Stimulated activated effector memory CD8-positive, alpha-beta T cell treated with anti-CD3 and anti-CD28 coated beads, Interleukin-12 subunit alpha, Interleukin-12 subunit beta, amount 100 ng/mL, for 72 hours (primary cell): ENCODE measurements around the gene PLOD3.
"Not testable (repeated sequence)": the region's sequence is repeated elsewhere in the genome, so short reads cannot be mapped to it uniquely, and the experiment has no call there.

Experiments
- ATAC-seq: fragments of 150-1000 bp; cut with Tn5 transposase; 2 replicates; pipeline ENCODE4 v1.10.0; 2021
- DNase-seq, 2 donors: peaks; one replicate each; pipeline ENCODE4 v3.0.0; 2021 to 2022; ENCODE audit warnings: low spot score in 2 of 2
- H3K27ac Mint-ChIP-seq: one replicate; pipeline ENCODE4 v1.8.0; 2022; ENCODE audit warnings: mild to moderate bottlenecking, mixed read lengths
- H3K36me3 Mint-ChIP-seq: one replicate; pipeline ENCODE4 v1.8.0; 2022; ENCODE audit warnings: mild to moderate bottlenecking, mixed read lengths
- H3K4me1 Mint-ChIP-seq: one replicate; pipeline ENCODE4 v1.8.0; 2022; ENCODE audit warnings: mixed read lengths
- H3K4me3 Mint-ChIP-seq: one replicate; pipeline ENCODE4 v1.8.0; 2022; ENCODE audit warnings: mild to moderate bottlenecking, mixed read lengths
- H3K9me3 Mint-ChIP-seq: one replicate; pipeline ENCODE4 v1.8.0; 2022; ENCODE audit warnings: mixed read lengths

The PLOD3 gene, protein sequence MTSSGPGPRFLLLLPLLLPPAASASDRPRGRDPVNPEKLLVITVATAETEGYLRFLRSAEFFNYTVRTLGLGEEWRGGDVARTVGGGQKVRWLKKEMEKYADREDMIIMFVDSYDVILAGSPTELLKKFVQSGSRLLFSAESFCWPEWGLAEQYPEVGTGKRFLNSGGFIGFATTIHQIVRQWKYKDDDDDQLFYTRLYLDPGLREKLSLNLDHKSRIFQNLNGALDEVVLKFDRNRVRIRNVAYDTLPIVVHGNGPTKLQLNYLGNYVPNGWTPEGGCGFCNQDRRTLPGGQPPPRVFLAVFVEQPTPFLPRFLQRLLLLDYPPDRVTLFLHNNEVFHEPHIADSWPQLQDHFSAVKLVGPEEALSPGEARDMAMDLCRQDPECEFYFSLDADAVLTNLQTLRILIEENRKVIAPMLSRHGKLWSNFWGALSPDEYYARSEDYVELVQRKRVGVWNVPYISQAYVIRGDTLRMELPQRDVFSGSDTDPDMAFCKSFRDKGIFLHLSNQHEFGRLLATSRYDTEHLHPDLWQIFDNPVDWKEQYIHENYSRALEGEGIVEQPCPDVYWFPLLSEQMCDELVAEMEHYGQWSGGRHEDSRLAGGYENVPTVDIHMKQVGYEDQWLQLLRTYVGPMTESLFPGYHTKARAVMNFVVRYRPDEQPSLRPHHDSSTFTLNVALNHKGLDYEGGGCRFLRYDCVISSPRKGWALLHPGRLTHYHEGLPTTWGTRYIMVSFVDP

DNA sequence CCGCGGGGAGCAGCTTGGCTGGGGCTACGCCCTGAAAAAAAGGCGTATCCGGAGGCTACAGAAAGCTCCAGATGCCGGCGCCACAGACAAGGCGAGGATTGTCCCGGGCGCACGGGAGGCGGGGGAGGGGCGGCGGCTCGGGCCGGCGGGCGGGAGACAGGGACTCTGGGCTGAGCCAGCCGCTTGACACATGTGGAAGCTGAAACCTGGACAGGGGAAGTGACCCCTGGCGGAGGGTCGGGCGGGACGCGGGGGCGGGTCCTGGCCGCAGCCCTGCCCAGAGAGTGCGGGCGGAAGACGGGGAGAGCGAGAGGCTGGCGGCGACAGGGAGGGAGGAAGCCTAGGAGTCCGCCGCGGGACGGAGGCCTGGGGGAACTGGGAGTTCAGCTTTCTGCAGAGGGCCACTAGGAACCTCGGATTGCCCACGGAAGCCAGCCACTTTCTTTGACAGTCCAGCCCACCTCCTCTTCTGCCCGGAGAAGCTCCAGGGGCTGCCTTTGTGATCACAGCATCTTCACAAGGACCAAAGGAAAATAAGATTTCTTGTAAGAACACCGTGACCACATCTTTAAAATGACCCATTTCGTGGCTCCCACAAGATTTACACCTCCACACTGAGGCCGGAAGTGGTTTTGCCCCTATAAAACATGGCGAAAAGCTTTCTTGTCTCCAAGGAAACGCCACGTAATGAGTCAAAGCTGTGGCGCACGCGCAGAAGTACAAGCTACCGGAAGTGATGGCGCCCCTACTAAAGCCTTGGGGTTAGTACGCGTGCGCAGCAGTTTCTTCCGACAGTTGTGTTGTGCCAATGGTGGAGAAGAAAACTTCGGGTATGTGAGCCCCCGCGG is at the start of gene PLOD3, which contains the start of gene ZNHIT1:
Gene PLOD3, minus strand, starts transcription at position 194 of the 848 bp plus-strand sequence. CDS start 307 bp downstream, outside the sequence.
Gene ZNHIT1, plus strand, starts transcription at position 778 of the 848 bp plus-strand sequence. Its CDS starts 31 bp downstream, at position 809.
- H3K36me3 Mint-ChIP-seq, result peaks cover 75% of the 10 kb centered on the region
- H3K4me1 Mint-ChIP-seq, result peaks cover 60% of the 10 kb centered on the region
- H3K4me3 Mint-ChIP-seq, result peak within 1 kb of the TSS; percentile 98
- peak; percentile 87 to 97 for DNase-seq
- peak within 1 kb of the TSS; percentile 97 for H3K27ac Mint-ChIP-seq
- peak; percentile 82 for ATAC-seq
- H3K9me3 Mint-ChIP-seq, result no peaks in the 10 kb centered on the region

DNA sequence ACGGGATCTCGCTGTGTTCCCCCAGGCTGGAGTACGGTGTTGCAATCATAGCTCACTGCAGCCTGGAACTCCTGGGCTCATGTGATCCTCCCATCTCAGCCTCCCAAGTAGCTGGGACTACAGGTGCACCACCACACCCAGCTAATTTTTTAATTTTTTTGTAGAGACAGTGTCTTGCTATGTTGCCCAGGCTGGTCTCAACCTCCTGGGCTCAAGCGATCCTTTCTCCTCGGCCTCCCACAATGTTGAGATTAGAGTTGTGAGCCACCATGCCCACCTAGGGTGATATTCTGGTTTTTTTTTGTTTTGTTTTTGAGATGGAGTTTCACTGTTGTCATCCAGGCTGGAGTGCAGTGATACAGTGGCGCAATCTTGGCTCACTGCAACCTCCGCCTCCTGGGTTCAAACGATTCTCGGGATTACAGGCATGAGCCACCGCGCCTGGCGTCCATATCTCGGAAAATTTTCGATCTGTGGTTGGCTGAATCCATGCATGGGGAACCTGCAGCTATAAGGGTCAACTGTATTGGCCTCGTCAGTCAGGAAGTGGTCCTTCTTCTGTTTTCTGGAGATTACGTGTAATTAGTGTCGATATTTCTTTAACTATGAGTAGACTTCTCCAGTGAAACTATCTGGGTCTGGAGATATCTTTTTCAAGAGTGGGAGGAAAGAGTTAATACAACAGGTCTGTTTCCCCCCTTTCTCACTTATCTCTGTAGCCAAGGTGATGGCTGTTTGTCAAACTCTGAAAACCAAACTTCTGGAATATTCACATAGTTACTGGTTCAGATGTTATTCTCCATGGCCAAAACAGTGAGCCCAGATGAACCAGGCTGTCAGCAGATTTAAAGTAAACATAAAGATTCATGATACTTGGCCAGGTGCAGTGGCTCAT is 48.5 kb upstream of the PLOD3 start:
- no peaks in the 10 kb centered on the region for H3K9me3 Mint-ChIP-seq
- H3K4me3 Mint-ChIP-seq, result no peak overlapping the region
- H3K27ac Mint-ChIP-seq, result no peak overlapping the region
- no peak for ATAC-seq
- no peak for DNase-seq
- H3K4me1 Mint-ChIP-seq, result no peaks in the 10 kb centered on the region
- H3K36me3 Mint-ChIP-seq, result no peaks in the 10 kb centered on the region

DNA sequence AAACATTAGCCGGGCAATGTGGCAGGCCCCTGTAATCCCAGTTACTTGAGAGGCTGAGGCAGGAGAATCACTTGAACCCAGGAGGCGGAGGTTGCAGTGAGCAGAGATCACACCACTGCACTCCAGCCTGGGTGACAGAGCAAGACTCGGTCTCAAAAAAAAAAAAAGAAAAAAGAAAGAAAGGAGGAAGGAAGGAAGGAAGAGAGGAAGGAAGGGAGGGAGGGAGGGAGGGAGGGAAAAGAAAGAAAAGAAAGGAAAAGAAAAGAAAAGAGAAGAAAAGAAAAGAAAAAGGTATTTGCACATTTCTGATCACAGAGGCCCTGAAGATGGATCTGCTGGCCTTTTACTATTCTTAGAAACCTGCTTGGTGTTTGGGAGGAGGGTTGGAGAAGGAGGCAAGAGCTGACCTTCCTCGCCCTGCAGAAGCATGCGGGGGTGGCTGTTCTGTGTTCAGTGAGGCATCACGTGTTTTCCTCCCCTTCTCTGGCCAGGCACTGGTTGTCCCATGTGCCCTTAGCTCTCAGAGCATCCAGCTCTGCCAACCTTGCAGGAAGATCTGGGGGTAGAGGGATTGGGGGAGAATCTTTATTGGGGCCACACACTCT is 46.8 kb upstream of the PLOD3 start:
- H3K9me3 Mint-ChIP-seq, DNase-seq, H3K4me1 Mint-ChIP-seq, H3K27ac Mint-ChIP-seq, H3K36me3 Mint-ChIP-seq, H3K4me3 Mint-ChIP-seq, ATAC-seq: not testable (repeated sequence)

DNA sequence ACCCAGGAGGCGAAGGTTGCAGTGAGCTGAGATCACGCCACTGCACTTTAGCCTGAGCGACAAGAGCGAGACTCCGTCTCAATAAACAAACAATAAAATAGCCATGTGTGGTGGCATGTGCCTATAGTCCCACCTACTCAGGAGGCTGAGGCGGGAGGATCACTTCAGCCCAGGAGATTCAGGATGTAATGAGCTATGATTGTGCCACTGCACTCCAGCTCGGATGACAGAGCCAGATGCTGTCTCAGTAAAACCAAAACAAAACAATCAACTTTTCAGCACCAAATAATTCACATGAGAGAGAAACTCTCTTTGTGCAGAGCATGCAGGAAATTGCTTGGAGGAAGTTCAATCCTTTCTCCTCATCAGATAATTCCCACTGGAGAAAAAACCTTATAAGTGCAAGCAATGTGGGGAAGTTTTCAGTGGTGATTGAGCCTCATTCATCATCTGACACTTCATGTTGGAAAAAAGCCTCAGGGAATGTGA is 40.9 kb upstream of the PLOD3 start:
- H3K4me1 Mint-ChIP-seq, result no peaks in the 10 kb centered on the region
- H3K9me3 Mint-ChIP-seq, result no peaks in the 10 kb centered on the region
- no peak overlapping the region for H3K27ac Mint-ChIP-seq
- ATAC-seq, result no peak
- DNase-seq, result no peak
- H3K36me3 Mint-ChIP-seq, result no peaks in the 10 kb centered on the region
- no peak overlapping the region for H3K4me3 Mint-ChIP-seq

DNA sequence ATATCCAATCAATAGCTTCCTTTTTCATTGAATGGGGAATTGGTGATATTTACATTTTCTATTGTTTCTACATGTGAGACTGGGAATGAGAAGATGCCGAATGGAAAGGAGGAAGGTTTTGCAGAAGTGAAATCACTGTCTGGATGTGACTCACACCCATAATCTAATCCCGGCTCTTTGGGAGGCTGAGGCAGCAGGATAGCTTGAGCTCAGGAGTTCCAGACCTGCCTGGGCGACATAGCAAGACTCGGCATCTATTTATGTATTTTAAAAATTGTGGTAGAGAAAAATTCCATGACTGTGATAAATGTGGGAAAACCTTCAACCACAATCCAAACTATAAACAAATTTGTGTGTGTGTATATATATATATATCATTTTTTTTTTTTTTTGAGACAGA is 38.4 kb upstream of the PLOD3 start:
- Mint-ChIP-seq H3K36me3 (peaks cover 15% of the 10 kb centered on the region), H3K4me1 (peaks cover 11% of the 10 kb centered on the region), H3K9me3 (no peaks in the 10 kb centered on the region), H3K4me3 (no peak overlapping the region), H3K27ac (no peak overlapping the region)
- DNase-seq (no peak), ATAC-seq (no peak)

DNA sequence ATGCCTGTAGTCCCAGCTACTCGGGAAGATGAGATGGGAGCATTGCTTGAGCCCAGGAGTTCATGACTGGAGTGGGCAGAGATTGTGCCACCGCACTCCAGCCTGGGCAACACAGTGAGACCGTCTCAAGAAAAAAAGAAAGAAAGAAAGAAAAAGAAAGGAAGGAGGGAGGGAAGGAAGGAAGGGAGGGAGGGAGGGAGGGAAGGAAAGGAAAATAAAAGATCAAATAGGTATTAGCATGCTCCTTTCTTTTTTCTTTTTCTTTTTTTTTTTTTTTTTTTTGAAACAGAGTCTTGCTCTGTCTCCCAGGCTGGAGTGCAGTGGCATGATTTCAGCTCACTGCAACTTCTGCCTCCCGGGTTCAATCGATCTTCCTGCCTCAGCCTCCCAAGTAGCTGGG is 35.8 kb upstream of the PLOD3 start:
- not testable (repeated sequence) for H3K27ac Mint-ChIP-seq, DNase-seq, ATAC-seq, H3K9me3 Mint-ChIP-seq
- Mint-ChIP-seq H3K4me1 (peaks cover 25% of the 10 kb centered on the region), H3K4me3 (peak overlapping the region; percentile 98), H3K36me3 (peaks cover 41% of the 10 kb centered on the region)

DNA sequence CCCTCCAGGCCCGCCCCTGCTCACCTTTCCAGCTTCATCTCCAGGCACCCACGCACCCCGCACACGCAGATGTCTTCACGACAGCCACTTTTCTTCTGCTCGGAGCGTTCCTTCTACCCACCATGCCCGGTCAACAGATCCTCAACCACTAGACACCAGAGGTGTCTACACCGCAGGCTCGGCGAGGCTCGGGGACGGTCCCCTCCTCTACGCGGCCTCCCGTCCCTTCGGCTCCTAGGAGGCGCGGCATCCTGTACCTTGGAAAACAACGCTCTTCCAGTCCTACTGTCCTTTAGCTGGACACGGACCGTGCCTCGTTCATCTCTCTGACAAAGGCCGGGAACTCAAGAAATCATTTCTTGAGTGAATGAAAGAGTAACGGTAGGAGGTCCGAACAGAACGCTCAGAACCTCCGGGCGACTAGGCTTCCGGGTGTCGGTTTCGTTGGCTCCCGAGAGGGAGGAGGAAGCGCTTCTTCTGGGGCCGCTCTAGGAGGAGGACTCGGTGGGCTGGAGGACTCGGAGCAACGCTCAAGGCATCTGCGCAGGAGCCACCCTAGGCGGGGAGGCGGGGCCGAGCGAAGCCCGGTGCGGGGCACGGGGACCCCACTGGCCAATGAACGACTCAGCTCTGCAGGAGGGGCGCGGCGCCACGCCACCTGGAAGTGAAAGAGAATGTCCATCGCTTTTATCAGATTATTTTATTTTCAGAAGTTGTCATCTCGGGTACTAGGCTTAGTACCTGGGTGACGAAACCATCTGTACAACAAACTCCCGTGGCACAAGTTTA is 34.7 kb upstream of the PLOD3 start:
- Mint-ChIP-seq H3K9me3 (no peaks in the 10 kb centered on the region), H3K36me3 (peaks cover 52% of the 10 kb centered on the region), H3K4me3 (peak overlapping the region; percentile 98), H3K27ac (peak overlapping the region; percentile 97), H3K4me1 (peaks cover 35% of the 10 kb centered on the region)
- ATAC-seq (peak; percentile 99), DNase-seq (peak; percentile 97 to 100)

DNA sequence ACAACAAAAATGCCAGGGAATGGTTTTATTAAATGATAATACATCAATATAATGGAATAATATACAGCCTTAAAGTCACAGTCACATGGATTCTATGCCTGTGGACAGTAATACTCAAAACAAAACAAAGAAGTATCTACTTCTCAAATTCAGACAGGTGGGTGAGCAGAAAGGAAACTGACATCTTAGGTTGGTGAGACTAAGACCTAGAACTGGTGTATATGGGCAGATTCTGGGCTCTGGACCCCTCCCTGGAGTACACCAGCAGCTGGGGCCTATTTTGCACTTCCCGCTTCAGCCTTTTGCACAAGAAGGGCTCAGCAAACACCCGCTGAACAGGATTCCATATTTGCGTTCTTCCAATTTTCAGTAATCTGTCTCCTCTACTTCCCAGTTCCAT is 32.9 kb upstream of the PLOD3 start:
- Mint-ChIP-seq H3K4me3 (peak overlapping the region; percentile 98), H3K9me3 (no peaks in the 10 kb centered on the region), H3K4me1 (peaks cover 41% of the 10 kb centered on the region), H3K27ac (peak overlapping the region; percentile 97), H3K36me3 (peaks cover 63% of the 10 kb centered on the region)
- ATAC-seq, result peak; percentile 2
- DNase-seq, result no peak

DNA sequence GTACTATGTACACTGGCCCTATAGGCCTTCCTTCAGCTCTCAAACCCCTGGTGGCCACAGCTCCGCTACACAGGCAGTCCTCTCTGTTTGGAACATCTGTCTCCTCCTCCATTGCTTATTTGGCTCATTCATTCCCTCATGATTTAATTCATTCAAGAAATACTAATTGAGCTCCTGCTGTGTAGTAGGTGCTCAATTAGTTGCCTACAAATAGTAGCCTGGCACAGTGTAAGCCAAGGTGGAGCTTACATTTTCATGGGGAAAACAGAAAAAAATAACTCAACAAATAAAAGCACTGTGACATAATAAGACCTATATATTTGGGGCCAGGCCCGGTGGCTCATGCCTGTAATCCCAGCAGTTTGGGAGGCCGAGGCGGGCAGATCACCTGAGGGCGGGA is 30.9 kb upstream of the PLOD3 start:
- ATAC-seq (no peak), DNase-seq (no peak)
- Mint-ChIP-seq H3K4me1 (peaks cover 54% of the 10 kb centered on the region), H3K36me3 (peaks cover 74% of the 10 kb centered on the region), H3K4me3 (no peak overlapping the region), H3K27ac (no peak overlapping the region), H3K9me3 (no peaks in the 10 kb centered on the region)

DNA sequence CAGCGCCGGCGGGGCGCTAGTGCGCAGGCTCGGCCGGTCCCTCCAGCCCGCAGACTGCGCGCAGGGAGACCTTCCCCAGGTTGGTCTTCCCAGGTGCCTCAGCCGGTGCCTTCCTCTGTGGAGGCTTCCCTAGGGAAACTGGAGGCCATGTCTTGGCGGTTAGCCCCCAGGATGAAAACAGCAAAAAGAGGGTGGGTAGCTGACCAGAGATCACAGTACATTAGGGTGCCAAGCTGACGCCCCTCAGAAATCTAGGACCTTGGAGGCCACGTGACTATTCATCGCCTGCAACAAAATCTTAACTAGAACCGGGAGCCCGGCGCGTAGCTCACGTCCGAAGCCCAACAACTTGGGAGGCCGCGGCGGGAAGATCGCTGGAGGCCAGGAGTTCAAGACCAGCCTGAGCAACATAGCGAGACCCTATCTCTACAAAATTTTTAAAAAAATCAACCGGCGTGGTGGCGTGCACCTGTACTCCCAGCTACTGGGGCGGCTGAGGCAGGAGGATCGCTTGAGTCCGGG is 27.8 kb upstream of the PLOD3 start:
- Mint-ChIP-seq H3K36me3 (peaks cover 75% of the 10 kb centered on the region), H3K4me1 (peaks cover 44% of the 10 kb centered on the region), H3K27ac (peak overlapping the region; percentile 97), H3K9me3 (no peaks in the 10 kb centered on the region), H3K4me3 (peak overlapping the region; percentile 94)
- ATAC-seq, result no peak
- no peak for DNase-seq

DNA sequence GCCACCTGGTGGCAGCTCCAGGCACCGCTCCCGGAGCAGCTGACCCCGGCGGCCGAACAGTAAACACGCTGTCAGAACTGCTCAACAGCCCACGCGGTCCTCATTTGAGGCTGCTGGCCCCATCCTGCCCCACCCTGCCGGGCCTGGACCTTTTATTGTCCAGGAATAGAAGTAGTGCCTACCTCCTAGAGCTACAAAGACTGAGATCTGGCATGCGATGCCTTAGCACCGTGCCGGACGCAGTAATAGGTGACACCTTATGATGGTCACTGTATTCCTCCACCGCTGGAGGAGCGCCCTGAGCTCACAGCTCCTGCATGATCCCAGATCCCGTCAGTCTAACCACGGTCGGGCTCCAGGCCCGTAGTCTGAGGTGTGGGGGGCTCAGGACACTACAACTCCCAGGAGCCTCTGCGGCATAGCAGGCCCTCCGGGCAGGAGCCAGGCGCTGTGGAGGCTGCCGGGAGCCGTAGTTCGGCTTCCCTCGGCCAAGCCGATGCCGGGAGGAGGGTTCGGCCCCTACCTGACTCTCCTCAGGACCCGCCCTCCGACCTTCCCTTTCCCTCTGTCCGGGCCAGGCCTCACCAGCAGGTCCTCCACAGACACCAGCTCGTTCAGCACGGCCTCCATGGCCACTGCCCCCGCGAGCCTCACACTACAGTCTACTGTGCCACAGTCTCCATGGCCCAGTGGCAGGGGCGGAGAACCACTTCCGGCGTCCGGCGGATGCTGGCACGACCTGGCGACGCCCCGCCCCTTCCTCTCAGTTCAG is 27.2 kb upstream of the PLOD3 start, which contains the start of gene FIS1:
Gene FIS1, minus strand, starts transcription at position 707 of the 772 bp plus-strand sequence. Its CDS starts 77 bp downstream, at position 630.
- H3K4me3 Mint-ChIP-seq, result peak within 1 kb of the TSS; percentile 94
- ATAC-seq (peak; percentile 97), DNase-seq (peak; percentile 90 to 97)
- H3K4me1 Mint-ChIP-seq, result peaks cover 39% of the 10 kb centered on the region
- H3K36me3 Mint-ChIP-seq, result peaks cover 75% of the 10 kb centered on the region
- no peaks in the 10 kb centered on the region for H3K9me3 Mint-ChIP-seq
- H3K27ac Mint-ChIP-seq, result peak within 1 kb of the TSS; percentile 97

DNA sequence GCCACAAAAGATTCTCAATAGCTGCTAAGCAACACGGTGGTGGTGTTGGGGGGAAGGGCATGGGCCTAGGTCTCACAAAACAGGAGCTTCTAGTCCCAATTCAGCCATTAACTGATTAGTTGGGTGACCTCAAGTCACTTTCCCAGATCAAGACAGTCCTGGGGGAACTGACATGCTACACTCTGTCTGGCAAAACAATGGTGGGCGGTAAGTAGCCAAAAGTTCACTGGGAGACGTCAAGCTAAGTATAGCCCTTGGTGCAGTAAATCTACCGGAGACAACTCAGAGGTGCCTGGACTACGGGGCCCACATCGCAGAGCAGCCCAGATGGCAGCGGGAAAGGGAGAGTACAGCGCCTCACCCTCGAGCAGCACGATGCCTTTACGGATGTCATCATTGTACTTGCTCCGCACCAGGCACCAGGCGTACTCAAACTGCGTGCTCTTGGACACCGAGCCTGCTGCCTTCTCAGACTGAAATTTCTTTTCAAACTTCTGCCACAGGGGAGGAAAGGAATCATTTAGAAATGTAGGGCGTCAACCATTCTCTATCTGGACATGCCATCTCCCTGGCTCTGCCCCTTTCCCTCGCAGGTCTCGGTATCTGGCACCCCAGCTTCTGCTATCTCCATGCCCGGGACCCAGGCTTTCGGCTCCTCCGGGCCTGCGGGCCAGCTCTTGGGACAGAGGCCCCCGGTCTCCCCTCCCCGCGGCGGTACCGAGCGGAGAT is 26.4 kb upstream of the PLOD3 start:
- Mint-ChIP-seq H3K36me3 (peaks cover 75% of the 10 kb centered on the region), H3K4me1 (peaks cover 39% of the 10 kb centered on the region), H3K4me3 (peak overlapping the region; percentile 94), H3K9me3 (no peaks in the 10 kb centered on the region), H3K27ac (peak overlapping the region; percentile 97)
- DNase-seq (no peak), ATAC-seq (no peak)
